ENCODE data around the gene GSTT4.
"Not testable (repeated sequence)": the region's sequence is repeated elsewhere in the genome, so short reads cannot be mapped to it uniquely, and the experiment has no call there.

GRCh38 chr22:23954991-23955305 is 50.3 kb downstream of the GSTT4 start:
- not testable (repeated sequence) for TF ChIP-seq CTCF, POLR2A (IDR thresholded peaks at IDR 0.05)

All from body of pancreas (tissue), 4 donors.